Measurements from ENCODE around the gene MYD88.

Gene MYD88

DNA sequence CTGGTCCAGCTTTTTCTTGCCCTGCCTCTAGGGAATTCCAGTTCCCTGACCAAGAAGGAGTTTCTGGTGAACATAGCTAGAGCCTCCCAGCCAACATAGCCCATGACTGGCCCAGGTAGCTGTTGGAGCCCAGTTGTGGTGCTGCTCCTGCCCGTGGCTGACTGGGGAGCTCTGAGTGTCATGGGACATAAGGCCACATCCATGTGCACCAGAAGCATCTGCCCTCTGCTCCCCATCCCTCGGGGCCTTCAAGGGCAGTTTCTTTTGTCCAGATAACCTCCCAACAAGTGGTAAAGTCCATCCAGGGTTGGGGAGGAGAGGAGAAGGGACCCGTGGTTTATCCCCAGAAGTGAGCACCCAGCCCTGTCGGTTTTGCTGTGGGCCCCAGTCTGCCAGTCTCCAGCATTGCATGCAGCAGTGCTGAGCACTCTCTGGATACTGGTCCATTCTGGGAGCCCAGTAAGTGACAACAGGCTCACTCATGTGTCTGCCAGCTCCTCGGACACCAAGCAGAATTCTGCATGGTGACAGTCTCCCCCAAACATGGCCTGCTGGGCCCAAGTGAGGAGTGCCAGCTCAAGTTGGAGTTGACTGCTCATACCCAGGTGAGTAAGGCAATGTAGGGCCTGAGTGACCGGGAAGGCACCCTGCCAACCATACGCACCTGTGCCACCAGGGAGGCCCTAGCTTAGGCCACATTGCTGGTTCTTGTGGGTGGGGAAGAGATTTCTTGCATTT lies 30.4 kb upstream of the MYD88 start:
- TF ChIP-seq SIN3A (IDR thresholded peaks at IDR 0.05; ENCODE audit: borderline replicate concordance, insufficient read depth, low read length): no peak
- TF ChIP-seq TAF1 (IDR thresholded peaks at IDR 0.05; ENCODE audit: borderline replicate concordance, insufficient read depth, low read length): no peak
- TF ChIP-seq, protein P1, sequence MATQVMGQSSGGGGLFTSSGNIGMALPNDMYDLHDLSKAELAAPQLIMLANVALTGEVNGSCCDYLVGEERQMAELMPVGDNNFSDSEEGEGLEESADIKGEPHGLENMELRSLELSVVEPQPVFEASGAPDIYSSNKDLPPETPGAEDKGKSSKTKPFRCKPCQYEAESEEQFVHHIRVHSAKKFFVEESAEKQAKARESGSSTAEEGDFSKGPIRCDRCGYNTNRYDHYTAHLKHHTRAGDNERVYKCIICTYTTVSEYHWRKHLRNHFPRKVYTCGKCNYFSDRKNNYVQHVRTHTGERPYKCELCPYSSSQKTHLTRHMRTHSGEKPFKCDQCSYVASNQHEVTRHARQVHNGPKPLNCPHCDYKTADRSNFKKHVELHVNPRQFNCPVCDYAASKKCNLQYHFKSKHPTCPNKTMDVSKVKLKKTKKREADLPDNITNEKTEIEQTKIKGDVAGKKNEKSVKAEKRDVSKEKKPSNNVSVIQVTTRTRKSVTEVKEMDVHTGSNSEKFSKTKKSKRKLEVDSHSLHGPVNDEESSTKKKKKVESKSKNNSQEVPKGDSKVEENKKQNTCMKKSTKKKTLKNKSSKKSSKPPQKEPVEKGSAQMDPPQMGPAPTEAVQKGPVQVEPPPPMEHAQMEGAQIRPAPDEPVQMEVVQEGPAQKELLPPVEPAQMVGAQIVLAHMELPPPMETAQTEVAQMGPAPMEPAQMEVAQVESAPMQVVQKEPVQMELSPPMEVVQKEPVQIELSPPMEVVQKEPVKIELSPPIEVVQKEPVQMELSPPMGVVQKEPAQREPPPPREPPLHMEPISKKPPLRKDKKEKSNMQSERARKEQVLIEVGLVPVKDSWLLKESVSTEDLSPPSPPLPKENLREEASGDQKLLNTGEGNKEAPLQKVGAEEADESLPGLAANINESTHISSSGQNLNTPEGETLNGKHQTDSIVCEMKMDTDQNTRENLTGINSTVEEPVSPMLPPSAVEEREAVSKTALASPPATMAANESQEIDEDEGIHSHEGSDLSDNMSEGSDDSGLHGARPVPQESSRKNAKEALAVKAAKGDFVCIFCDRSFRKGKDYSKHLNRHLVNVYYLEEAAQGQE (IDR thresholded peaks at IDR 0.05; ENCODE audit: insufficient read depth in 1 of 2, low read depth in 2 of 2, low read length in 2 of 2): no peak
- no peak for TF ChIP-seq POLR2AphosphoS5 (IDR thresholded peaks at IDR 0.05; ENCODE audit: low read depth, low read length)
- no peak for TF ChIP-seq FOXP2 (optimal IDR thresholded peaks at IDR 0.05; ENCODE audit: borderline replicate concordance, extremely low read depth, extremely low read length, insufficient read depth)

DNA sequence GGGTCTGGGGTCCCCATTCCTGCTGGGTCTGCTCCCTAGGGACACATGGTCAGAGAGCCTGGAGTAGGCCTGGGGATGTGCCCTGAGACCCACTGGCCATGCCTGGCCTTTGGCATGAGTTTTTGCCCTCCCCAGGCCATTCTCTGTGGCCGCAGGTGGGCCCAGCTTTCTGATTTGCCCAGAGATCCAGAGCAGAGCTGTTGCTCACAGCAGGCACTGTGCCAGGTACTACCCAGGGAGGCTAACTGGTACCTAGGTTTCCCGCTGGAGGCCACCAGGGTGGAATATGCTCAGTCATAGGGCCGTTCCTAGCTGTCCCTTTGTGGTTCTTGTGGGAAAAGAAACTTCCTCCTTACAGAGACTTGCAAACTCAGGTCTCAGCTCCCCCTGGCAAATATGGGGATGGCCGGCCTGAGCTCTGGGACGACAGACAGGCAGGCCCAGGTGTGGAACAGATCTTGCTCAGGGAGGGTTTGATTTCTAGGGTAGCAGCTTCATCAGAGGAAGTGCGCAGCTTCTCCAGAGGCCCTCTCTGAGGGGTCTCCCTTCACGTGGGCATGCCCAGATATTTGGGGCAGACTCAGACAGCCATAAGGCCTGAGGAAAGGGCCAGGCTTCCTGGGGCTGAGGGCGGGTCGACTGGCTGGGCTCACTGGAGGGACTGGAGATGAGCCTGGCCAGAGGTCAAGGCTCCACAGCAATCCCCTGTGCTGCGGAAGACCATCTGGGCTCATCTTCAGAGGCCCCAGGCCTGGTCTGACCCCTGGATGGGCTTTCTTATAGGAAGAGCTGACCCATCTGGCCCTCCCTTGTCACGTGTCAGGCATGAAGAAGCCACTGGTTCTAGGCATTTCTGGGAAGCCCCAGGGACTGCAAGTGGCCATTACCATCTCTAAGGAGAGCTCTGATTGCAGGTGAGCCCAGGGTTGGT lies 29.5 kb upstream of the MYD88 start:
- TF ChIP-seq SIN3A (IDR thresholded peaks at IDR 0.05; ENCODE audit: borderline replicate concordance, insufficient read depth, low read length): no peak
- TF ChIP-seq FOXP2 (optimal IDR thresholded peaks at IDR 0.05; ENCODE audit: borderline replicate concordance, extremely low read depth, extremely low read length, insufficient read depth): no peak
- TF ChIP-seq POLR2AphosphoS5 (IDR thresholded peaks at IDR 0.05; ENCODE audit: low read depth, low read length): no peak
- TF ChIP-seq, protein P1 (IDR thresholded peaks at IDR 0.05; ENCODE audit: insufficient read depth in 1 of 2, low read depth in 2 of 2, low read length in 2 of 2): no peak

DNA sequence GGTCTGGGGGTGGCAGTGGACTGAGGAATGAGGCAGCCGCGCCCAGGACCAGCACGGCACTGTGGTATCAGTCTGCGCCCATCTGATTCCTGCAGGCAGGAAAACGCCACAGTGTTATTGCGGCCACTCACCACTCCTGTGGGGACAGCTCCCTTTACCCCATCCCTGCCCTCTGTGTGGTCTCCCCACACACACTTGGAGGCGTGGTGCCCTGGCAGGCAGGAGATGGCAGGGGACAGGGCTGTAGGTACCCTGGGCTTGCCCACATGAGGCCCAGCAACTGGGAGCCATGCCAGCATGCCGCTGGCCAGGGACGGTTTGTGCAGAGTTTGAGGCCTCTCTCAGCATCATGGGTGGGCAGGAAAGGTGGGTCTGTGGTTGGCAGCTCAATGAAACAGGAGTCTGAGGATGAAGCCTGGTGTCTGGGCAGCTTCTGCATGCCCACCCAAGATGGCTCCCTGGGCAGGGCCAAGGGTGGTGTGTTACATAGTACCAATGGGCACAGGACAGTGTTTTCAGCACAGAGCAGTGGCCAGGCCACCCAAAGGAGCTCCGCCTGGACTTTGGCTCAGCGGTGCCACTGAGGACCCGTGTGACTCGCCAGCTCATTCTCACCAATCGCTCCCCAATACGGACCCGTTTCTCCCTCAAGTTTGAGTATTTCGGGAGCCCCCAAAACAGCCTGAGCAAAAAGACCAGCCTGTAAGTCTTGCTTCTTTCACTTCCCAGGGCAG lies 28.7 kb upstream of the MYD88 start:
- no peak for TF ChIP-seq SIN3A (IDR thresholded peaks at IDR 0.05; ENCODE audit: borderline replicate concordance, insufficient read depth, low read length)
- TF ChIP-seq TAF1 (IDR thresholded peaks at IDR 0.05; ENCODE audit: borderline replicate concordance, insufficient read depth, low read length): no peak
- no peak for TF ChIP-seq FOXP2 (optimal IDR thresholded peaks at IDR 0.05; ENCODE audit: borderline replicate concordance, extremely low read depth, extremely low read length, insufficient read depth)
- TF ChIP-seq, protein P1 (IDR thresholded peaks at IDR 0.05; ENCODE audit: insufficient read depth in 1 of 2, low read depth in 2 of 2, low read length in 2 of 2): no peak

DNA sequence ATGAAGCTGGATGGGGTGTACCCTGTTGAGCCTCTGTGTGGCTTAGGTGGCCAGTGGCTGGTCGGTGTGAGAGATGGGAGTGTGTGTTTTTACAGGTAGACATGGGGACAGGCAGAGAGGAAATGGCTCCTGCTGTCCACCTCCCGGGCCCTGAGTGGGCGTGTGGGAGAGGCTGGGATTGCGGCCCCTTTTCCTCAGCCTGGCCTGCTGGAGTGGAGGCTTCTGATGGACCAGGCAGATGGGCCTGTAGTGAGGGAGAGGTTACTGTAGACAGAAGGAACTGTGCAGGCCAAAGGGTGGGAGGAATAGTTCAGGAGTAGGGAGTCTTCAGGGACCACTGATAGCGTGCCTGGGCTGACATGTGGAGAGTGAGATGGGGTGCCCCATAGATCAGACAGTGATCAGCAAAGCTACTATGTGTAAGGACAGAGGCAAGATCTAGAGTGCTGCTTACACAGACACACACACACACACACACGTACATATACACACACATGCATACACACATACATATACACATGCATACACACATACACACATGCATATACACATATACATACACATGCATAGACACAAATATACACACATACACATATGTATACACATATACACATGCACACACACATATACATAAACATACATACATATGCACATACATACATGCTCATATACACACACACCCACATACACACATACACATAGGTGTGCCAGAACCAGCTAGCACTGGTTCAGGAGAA lies 28.0 kb upstream of the MYD88 start:
- TF ChIP-seq SIN3A (IDR thresholded peaks at IDR 0.05; ENCODE audit: borderline replicate concordance, insufficient read depth, low read length) (no peak), POLR2AphosphoS5 (IDR thresholded peaks at IDR 0.05; ENCODE audit: low read depth, low read length) (no peak), TAF1 (IDR thresholded peaks at IDR 0.05; ENCODE audit: borderline replicate concordance, insufficient read depth, low read length) (no peak), FOXP2 (optimal IDR thresholded peaks at IDR 0.05; ENCODE audit: borderline replicate concordance, extremely low read depth, extremely low read length, insufficient read depth) (no peak)
- TF ChIP-seq, protein P1 (IDR thresholded peaks at IDR 0.05; ENCODE audit: insufficient read depth in 1 of 2, low read depth in 2 of 2, low read length in 2 of 2): no peak

All from PFSK-1 (cell line).